Posterior cingulate gyrus (tissue), 11 donors: ENCODE measurements around the gene MLLT1.

Source experiments
- DNase-seq, 10 donors: peaks; one replicate each; pipeline versions ENCODE4 v3.0.0 to v3.0.0-alpha.2; 2020 to 2021; ENCODE audit warnings: mixed read lengths in 3 of 10
- intact Hi-C: fragments of 100-400 bp; cut with DNase I; formaldehyde crosslinking; loops from one replicate; pipeline ENCODE4 v1.15.1; 2023

The MLLT1 gene

GRCh38 chr19:6225232-6225865, 54.4 kb downstream of the MLLT1 start:
- peak in 4 of 10 donors; percentile 11 to 81 (median 67) for DNase-seq
- intact Hi-C loops = no loop called here

- intact Hi-C loops = no loop called here
- peak in 1 of 10 donors; percentile 44 for DNase-seq
These were observed 55.5 kb downstream of the MLLT1 start for GRCh38 chr19:6224308-6224675.

- intact Hi-C loops = no loop called here
- peak in 1 of 10 donors; percentile 81 for DNase-seq
These were observed 56.1 kb downstream of the MLLT1 start for GRCh38 chr19:6223461-6224307.

GRCh38 chr19:6222884-6223283, 56.9 kb downstream of the MLLT1 start:
- intact Hi-C loops = no loop called here
- DNase-seq = peak in 1 of 10 donors; percentile 62

- intact Hi-C loops = no loop called here
- peak in 1 of 10 donors; percentile 76 for DNase-seq
These were observed 57.7 kb downstream of the MLLT1 start for GRCh38 chr19:6221878-6222746.

- intact Hi-C loops = no loop called here
- peak in 1 of 10 donors; percentile 82 for DNase-seq
These were observed 58.4 kb downstream of the MLLT1 start for GRCh38 chr19:6221220-6221877.

- DNase-seq = peak in 1 of 10 donors; percentile 81
- intact Hi-C loops = no loop called here
These were observed 59.2 kb downstream of the MLLT1 start for GRCh38 chr19:6220385-6221191.

GRCh38 chr19:6219586-6220290, 60.0 kb downstream of the MLLT1 start:
- DNase-seq = peak in 1 of 10 donors; percentile 81
- intact Hi-C loops = loop anchor here (5.0 kb wide), 2 partner anchors 63 to 172 kb away; no protein-coding TSS in a partner anchor

- peak in 1 of 10 donors; percentile 70 for DNase-seq
- intact Hi-C loops = loop anchor here (5.0 kb wide), 2 partner anchors 63 to 172 kb away; no protein-coding TSS in a partner anchor
These were observed 60.6 kb downstream of the MLLT1 start for GRCh38 chr19:6219147-6219525.

- peak; percentile 69 to 98 (median 93) for DNase-seq
These were observed 61.2 kb downstream of the MLLT1 start for GRCh38 chr19:6218491-6219146.

GRCh38 chr19:6217752-6218334, 61.9 kb downstream of the MLLT1 start:
- peak in 3 of 10 donors; percentile 21 to 82 (median 72) for DNase-seq
- intact Hi-C loops = loop anchor here (1.0 to 5.0 kb wide), 3 partner anchors 64 to 171 kb away; no protein-coding TSS in a partner anchor

More at GRCh38 chr19:6218491-6219146, 61.2 kb downstream of the MLLT1 start:
- intact Hi-C loops = loop anchor here (1.0 to 5.0 kb wide), 3 partner anchors 64 to 171 kb away; no protein-coding TSS in a partner anchor

- peak in 3 of 10 donors; percentile 71 to 85 (median 74) for DNase-seq
- intact Hi-C loops = loop anchor here (5.0 kb wide), 2 partner anchors 65 to 170 kb away; no protein-coding TSS in a partner anchor
These were observed 62.6 kb downstream of the MLLT1 start for GRCh38 chr19:6216996-6217751.

GRCh38 chr19:6216236-6216995, 63.4 kb downstream of the MLLT1 start:
- DNase-seq = peak in 3 of 10 donors; percentile 51 to 72 (median 64)
- intact Hi-C loops = loop anchor here (5.0 kb wide), 2 partner anchors 66 to 169 kb away; no protein-coding TSS in a partner anchor

- intact Hi-C loops = loop anchor here (5.0 kb wide), 2 partner anchors 67 to 168 kb away; no protein-coding TSS in a partner anchor
- peak in 3 of 10 donors; percentile 70 to 78 (median 78) for DNase-seq
These were observed 64.0 kb downstream of the MLLT1 start for GRCh38 chr19:6215701-6216235.

- intact Hi-C loops = loop anchor here (5.0 kb wide), 2 partner anchors 67 to 168 kb away; no protein-coding TSS in a partner anchor
These were observed 64.8 kb downstream of the MLLT1 start for GRCh38 chr19:6214881-6215541.

More at GRCh38 chr19:6214881-6215541, 64.8 kb downstream of the MLLT1 start:
- DNase-seq = peak in 3 of 10 donors; percentile 70 to 87 (median 86)
